DND-41 (cell line): ENCODE results near the gene FLVCR1.
"Not testable (repeated sequence)": the region's sequence is repeated elsewhere in the genome, so short reads cannot be mapped to it uniquely, and the experiment has no call there.

ENCODE experiments used
- CTCF ChIP-seq: IDR thresholded peaks from 2 replicates; pipeline ENCODE4 v1.5.1; 2012; ENCODE audit warnings: borderline replicate concordance, low read length, moderate library complexity, mild to moderate bottlenecking; ENCODE audit not compliant: poor library complexity, severe bottlenecking; ENCODE audit errors: extremely low read depth
- EZH2 ChIP-seq: IDR thresholded peaks from 3 replicates; pipeline ENCODE4 v1.6.1; 2012; ENCODE audit warnings: borderline replicate concordance, low read depth, mild to moderate bottlenecking, moderate library complexity, low read length, inconsistent platforms; ENCODE audit not compliant: severe bottlenecking

GRCh38 chr1:212914110-212914509 is 56.0 kb downstream of the FLVCR1 start:
- not testable (repeated sequence) for TF ChIP-seq CTCF, EZH2
